PC-3 (cell line): ENCODE data around the gene HNRNPH3.

Experiments used
- CTCF ChIP-seq: fragments of 300-600 bp; sonication (generic); conservative IDR thresholded peaks from 2 replicates; pipeline ENCODE4 v1.5.1; 2017; ENCODE audit warnings: antibody characterized with exemption, low read depth, mild to moderate bottlenecking, low read length
- EZH2 ChIP-seq: fragments of 300-600 bp; sonication (generic); IDR thresholded peaks from one replicate; pipeline ENCODE4 v1.6.1; 2017; ENCODE audit warnings: antibody characterized with exemption, mild to moderate bottlenecking, low read length; ENCODE audit not compliant: unreplicated experiment
- EZH2phosphoT487 ChIP-seq: fragments of 300-600 bp; sonication (generic); IDR thresholded peaks from 2 replicates; pipeline ENCODE4 v1.6.1; 2018; ENCODE audit warnings: mild to moderate bottlenecking, antibody characterized with exemption, low read length, borderline replicate concordance

- TF ChIP-seq EZH2phosphoT487 (no peak), CTCF (no peak), EZH2 (no peak)
Observed at GRCh38 chr10:68340358-68341080, 8.7 kb downstream of the HNRNPH3 start.
